Bronchial epithelial cell (primary cell): Measurements from ENCODE around the gene GJB5. TPM values are rescaled to one million over a fixed set of nuclear protein-coding genes. Genes with fewer than 3 reads are reported as not detected.
A peak's percentile ranks its signal among the peaks of the same experiment; 100 is the strongest.

Source experiments
- DNase-seq: peaks from one replicate; pipeline ENCODE4 v3.0.0-alpha.2; 2010; ENCODE audit warnings: low read depth
- FAIRE-seq: peaks from 2 replicates; lab custom pipeline; 2011; peaks lifted over from hg19 to GRCh38; lab: Jason Lieb, UNC
- H3K27me3 ChIP-seq: 2 replicates; pipeline ENCODE4 v1.5.1; 2011; ENCODE audit warnings: low read length; ENCODE audit not compliant: control insufficient read depth, insufficient read depth
- H3K36me3 ChIP-seq: 2 replicates; pipeline ENCODE4 v1.5.1; 2011; ENCODE audit warnings: low read length; ENCODE audit not compliant: control insufficient read depth, insufficient read depth
- H3K4me3 ChIP-seq: 2 replicates; pipeline ENCODE4 v1.5.1; 2011; ENCODE audit warnings: mild to moderate bottlenecking, low read depth, low read length, control low read depth
- total RNA-seq: library from RNA; depleted of rRNA; stranded (reverse); fragments of >200 nt; gene quantifications from 2 replicates; pipeline ENCODE4 v1.2.1, GENCODE V29; 2014
- TF ChIP-seq, protein P1 (sequence below): IDR thresholded peaks from 2 replicates; pipeline ENCODE4 v1.5.1; 2011; ENCODE audit warnings: mild to moderate bottlenecking, moderate library complexity, low read length, control low read depth, inconsistent platforms; ENCODE audit not compliant: insufficient read depth, severe bottlenecking

Gene GJB5
- total RNA-seq, 1 donor from 2014 or later, result 95.8 TPM

DNA sequence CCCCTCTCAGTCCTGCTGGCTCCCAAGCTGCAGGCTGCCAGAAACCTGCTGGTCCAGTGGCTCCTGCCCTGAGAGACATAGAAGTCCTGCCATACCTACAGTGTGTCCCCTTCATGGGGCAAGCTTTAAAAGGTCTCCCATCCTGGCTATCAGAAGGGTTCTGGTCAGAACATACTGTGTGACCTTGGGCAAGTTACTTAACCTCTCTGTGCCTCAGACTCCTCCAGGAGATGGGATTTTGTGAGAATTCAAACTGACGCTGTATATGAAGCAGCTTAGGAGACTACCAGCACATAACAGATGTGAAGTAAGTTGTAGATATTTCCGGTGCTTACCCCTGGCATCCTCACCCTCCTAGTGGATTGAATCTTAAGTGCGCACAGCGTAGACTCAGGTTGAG, 8.7 kb upstream of the GJB5 start:
- DNase-seq (no peak), FAIRE-seq (peak; percentile 86)
- TF ChIP-seq, protein P1, sequence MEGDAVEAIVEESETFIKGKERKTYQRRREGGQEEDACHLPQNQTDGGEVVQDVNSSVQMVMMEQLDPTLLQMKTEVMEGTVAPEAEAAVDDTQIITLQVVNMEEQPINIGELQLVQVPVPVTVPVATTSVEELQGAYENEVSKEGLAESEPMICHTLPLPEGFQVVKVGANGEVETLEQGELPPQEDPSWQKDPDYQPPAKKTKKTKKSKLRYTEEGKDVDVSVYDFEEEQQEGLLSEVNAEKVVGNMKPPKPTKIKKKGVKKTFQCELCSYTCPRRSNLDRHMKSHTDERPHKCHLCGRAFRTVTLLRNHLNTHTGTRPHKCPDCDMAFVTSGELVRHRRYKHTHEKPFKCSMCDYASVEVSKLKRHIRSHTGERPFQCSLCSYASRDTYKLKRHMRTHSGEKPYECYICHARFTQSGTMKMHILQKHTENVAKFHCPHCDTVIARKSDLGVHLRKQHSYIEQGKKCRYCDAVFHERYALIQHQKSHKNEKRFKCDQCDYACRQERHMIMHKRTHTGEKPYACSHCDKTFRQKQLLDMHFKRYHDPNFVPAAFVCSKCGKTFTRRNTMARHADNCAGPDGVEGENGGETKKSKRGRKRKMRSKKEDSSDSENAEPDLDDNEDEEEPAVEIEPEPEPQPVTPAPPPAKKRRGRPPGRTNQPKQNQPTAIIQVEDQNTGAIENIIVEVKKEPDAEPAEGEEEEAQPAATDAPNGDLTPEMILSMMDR, result no peak
- Histone ChIP-seq H3K4me3 (no peak overlapping the region), H3K36me3 (no peaks in the 10 kb centered on the region), H3K27me3 (no peaks in the 10 kb centered on the region)

DNA sequence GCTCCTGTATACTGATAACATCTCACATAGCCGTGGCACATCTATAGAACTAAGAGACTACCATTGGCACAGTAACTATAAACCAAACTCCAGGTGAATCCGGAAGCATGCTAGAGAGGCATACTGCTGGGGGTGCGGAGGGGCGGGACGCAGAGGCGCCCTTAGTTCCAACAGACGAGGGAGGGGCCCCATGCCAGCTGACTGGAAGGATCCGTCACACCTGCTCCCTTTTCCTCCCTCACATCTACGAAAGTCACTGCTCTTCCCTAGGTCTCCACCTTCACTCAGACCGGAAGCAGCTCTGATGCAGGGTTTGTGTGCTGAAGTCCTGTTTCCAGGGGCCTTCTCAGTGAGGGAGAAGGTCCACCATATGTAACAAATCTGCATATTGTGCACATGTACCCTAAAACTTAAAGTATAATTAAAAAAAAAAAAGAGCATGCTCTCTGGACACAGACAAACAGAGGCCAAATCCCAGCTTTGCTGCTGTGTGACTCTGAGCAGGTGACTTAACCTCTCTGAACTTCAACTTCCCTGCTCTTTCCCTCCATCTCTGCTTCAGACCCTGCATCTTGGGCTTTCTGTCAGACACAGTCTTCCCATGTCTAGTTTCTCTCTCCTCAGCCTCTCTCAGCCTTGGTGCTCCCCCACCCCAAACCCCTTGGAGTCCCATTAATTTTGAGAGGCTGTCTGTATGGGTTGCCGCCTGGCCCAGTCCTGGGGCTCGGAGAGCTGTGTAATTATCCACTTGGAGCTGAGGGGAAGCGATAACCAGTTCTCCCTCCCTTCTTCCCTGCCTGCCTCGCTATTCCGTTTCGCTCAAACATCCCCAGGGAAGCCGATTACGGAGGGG, 7.8 kb upstream of the GJB5 start:
- DNase-seq, result no peak
- H3K4me3 ChIP-seq, result no peak overlapping the region
- no peak for FAIRE-seq
- TF ChIP-seq, protein P1, result no peak
- H3K27me3 ChIP-seq, result no peaks in the 10 kb centered on the region
- no peaks in the 10 kb centered on the region for H3K36me3 ChIP-seq

DNA sequence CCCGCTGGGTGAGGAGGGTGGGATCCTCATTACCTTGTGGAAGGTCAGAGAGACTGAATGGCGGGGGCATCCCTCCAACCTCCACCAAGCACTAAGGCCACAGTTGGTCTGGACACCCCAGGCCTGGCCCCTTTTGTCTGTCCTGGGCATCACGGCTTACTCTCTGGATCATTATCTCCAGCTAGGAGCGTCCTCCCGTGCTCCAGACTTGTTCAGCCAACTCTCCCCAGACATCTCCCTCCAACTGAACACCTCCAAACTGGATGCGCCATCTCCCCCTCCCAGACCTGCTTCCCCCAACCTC, 7.3 kb upstream of the GJB5 start:
- TF ChIP-seq, protein P1, result no peak
- no peak for FAIRE-seq

DNA sequence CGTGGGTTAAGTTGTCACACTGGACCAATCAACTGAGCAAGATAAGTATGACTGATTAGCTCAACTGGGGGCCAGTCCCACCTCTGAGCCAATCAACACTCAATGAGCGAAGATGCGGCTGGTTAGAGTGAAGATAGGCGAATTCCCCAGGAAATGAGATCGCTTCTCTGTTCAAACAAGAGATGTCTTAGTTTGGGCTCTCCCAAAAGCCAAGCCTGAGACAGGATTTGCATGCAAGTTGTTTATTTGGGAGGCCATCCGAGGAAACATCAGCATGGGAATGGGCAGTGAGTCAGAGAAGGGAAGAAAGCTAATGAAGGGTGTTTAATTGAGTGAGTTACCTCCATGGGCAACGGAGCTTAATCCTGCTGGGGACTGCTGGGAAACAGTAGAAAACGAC, 4.9 kb upstream of the GJB5 start:
- H3K4me3 ChIP-seq, result no peak overlapping the region
- no peaks in the 10 kb centered on the region for H3K27me3 ChIP-seq
- FAIRE-seq (no peak), DNase-seq (no peak)
- TF ChIP-seq, protein P1, result no peak
- H3K36me3 ChIP-seq, result no peaks in the 10 kb centered on the region

More for the DNA sequence above, 7.3 kb upstream of the GJB5 start:
- Histone ChIP-seq H3K4me3 (no peak overlapping the region), H3K36me3 (no peaks in the 10 kb centered on the region), H3K27me3 (no peaks in the 10 kb centered on the region)
- DNase-seq, result no peak

DNA sequence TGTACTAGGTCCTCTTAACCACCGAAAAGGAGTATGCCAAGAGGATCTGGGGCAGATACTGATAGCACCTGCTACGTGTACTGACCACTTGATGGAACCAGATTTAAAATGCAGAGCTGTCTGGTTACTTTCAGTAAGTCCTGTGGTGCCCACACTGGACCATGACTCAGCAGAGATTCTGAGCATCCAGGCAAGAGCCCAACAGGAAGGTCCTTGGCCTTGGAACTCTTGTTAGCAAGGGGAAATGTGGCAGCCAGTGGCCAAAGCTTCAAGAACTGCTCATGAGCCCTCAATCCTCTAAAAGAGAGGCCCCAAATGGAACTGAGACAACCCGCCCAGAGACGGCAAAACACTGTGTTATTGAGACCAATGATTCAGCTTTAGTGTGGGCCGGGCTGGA, 4.2 kb upstream of the GJB5 start:
- Histone ChIP-seq H3K4me3 (no peak overlapping the region), H3K27me3 (no peaks in the 10 kb centered on the region), H3K36me3 (peaks cover under 1% of the 10 kb centered on the region)
- no peak for DNase-seq
- TF ChIP-seq, protein P1, result no peak
- no peak for FAIRE-seq

DNA sequence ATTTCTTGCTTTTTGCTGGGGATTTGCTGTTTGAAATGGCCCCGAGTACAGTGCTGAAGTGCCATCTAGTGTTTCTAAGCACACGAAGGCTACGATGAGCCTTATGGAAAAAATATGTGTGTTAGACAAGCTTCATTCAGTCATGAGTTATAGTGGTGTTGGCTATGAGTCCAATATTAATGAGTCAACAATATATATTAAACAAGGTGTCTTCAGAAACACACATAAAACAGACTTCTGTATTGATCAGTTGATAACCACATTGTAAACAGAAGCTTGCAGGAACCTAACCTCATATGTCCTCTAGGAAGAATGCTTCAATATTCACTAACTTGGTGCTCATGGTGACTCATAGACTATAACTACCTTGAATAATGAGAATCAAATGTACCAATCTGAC, 1.7 kb upstream of the GJB5 start:
- DNase-seq, result peak; percentile 74
- TF ChIP-seq, protein P1, result no peak
- no peak for FAIRE-seq
- Histone ChIP-seq H3K4me3 (no peak overlapping the region), H3K27me3 (no peaks in the 10 kb centered on the region), H3K36me3 (peaks cover 4% of the 10 kb centered on the region)
